BE2C (cell line): ENCODE measurements around the gene PCIF1. TPM values are rescaled to one million over a fixed set of nuclear protein-coding genes. Genes with fewer than 3 reads are reported as not detected.
A peak's percentile ranks its signal among the peaks of the same experiment; 100 is the strongest.

ENCODE experiments used
- DNase-seq: peaks from one replicate; pipeline ENCODE4 v3.0.0-alpha.2; 2020
- H3K27me3 ChIP-seq: fragments of 250-450 bp; sonication (Bioruptor Pico); 2 replicates; pipeline ENCODE4 v1.5.1; 2020; ENCODE audit warnings: mild to moderate bottlenecking
- H3K36me3 ChIP-seq: fragments of 250-450 bp; sonication (Bioruptor Pico); 2 replicates; pipeline ENCODE4 v1.5.1; 2020; ENCODE audit warnings: mild to moderate bottlenecking
- H3K4me1 ChIP-seq: fragments of 250-450 bp; sonication (Bioruptor Pico); 2 replicates; pipeline ENCODE4 v1.5.1; 2020
- H3K4me3 ChIP-seq: 2 replicates; pipeline ENCODE4 v1.5.1; 2011; ENCODE audit warnings: low read depth, low read length
- H3K9me3 ChIP-seq: fragments of 250-450 bp; sonication (Bioruptor Pico); 2 replicates; pipeline ENCODE4 v1.5.1; 2020
- polyA plus RNA-seq: library from polyadenylated mRNA; unstranded; fragments of >200 nt; gene quantifications from one replicate; pipeline ENCODE4 v1.2.1, GENCODE V29; 2012; ENCODE audit warnings: low read depth, missing spikeins; ENCODE audit not compliant: insufficient read length, insufficient read depth
- TF ChIP-seq, protein P1 (sequence below): IDR thresholded peaks from 2 replicates; pipeline ENCODE4 v1.5.1; 2012; ENCODE audit warnings: mild to moderate bottlenecking, low read depth, low read length

Gene PCIF1
- 70.7 TPM for polyA plus RNA-seq

GRCh38 chr20:45934586-45935415, at the start of gene PCIF1:
TSS of gene PCIF1 (plus strand) at chr20:45934683. CDS start at chr20:45939000, 4,317 bp downstream.
- H3K4me3 ChIP-seq: peak within 1 kb of the TSS; percentile 95
- no peaks in the 10 kb centered on the region for H3K9me3 ChIP-seq
- H3K36me3 ChIP-seq: peaks cover 19% of the 10 kb centered on the region
- peak; percentile 98 for DNase-seq
- TF ChIP-seq, protein P1, sequence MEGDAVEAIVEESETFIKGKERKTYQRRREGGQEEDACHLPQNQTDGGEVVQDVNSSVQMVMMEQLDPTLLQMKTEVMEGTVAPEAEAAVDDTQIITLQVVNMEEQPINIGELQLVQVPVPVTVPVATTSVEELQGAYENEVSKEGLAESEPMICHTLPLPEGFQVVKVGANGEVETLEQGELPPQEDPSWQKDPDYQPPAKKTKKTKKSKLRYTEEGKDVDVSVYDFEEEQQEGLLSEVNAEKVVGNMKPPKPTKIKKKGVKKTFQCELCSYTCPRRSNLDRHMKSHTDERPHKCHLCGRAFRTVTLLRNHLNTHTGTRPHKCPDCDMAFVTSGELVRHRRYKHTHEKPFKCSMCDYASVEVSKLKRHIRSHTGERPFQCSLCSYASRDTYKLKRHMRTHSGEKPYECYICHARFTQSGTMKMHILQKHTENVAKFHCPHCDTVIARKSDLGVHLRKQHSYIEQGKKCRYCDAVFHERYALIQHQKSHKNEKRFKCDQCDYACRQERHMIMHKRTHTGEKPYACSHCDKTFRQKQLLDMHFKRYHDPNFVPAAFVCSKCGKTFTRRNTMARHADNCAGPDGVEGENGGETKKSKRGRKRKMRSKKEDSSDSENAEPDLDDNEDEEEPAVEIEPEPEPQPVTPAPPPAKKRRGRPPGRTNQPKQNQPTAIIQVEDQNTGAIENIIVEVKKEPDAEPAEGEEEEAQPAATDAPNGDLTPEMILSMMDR: no peak
- no peaks in the 10 kb centered on the region for H3K4me1 ChIP-seq
- no peaks in the 10 kb centered on the region for H3K27me3 ChIP-seq

DNA sequence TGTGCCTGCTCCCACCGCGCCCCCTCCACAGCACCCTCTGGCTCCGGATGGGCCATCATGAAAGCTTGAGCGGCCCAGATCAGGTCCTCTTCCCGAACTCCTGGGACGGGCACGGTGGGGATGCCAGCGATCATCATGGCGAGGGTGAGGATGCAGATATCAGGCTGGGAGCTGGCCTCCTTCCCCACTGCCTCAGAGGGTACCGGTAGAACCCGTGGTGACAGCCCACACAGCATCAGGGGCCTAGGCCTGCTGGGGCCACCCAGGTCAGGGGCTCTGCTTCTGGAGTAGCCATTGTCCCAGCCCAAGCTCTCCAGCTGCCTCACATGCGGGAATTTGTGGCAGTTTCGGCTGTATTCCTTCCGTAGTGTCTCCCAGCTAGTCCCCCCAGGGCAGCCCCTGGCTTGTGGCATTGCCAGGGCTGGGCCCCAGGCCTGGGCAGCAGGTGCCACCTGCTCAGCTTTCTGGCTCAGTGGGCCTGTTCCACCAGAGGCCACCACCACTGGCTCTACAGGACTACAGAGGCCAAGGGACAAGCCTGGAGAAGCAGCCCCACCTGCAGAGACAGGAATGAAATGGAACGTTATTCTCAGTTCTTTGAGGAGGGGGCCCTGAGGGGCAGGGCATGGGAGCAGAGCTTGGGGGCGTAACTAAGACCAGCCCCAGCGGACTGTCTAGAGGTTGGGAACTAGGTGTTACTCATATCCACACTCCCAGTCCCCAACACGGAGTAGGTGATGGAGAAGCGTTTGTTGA, 47.7 kb upstream of the PCIF1 start:
- Histone ChIP-seq H3K36me3 (peaks cover 20% of the 10 kb centered on the region), H3K4me1 (no peaks in the 10 kb centered on the region), H3K4me3 (no peak overlapping the region), H3K27me3 (no peaks in the 10 kb centered on the region), H3K9me3 (no peaks in the 10 kb centered on the region)
- TF ChIP-seq, protein P1: no peak
- no peak for DNase-seq

DNA sequence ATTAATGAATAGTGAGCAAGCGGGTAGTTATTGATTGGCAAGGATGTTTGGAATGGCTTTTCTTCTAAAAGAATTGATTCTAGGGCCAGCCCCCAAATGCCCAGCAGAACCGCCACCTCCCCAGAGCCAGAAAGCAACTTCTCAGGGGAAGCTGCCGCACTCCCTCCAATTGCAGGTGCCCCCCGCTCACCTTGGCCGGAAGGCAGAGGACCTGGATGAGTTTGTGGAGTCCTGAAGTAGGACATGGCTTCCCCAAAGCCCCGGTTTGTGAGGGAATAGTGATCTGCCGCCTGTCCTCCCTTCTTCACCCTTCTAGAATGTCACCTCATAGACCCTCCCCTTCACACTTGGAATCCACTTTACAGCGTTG, 47.2 kb upstream of the PCIF1 start, which contains the start of gene SPATA25:
Gene SPATA25, minus strand, starts transcription at position 277 of the 370 bp plus-strand sequence. Its CDS starts 32 bp downstream, at position 245.
- DNase-seq: no peak
- H3K4me1 ChIP-seq: no peaks in the 10 kb centered on the region
- no peaks in the 10 kb centered on the region for H3K9me3 ChIP-seq
- TF ChIP-seq, protein P1: no peak
- peaks cover 20% of the 10 kb centered on the region for H3K36me3 ChIP-seq
- H3K4me3 ChIP-seq: no peak within 1 kb of the TSS
- H3K27me3 ChIP-seq: no peaks in the 10 kb centered on the region

- Histone ChIP-seq H3K36me3 (peaks cover 15% of the 10 kb centered on the region), H3K4me3 (no peak overlapping the region)
These were observed 45.8 kb upstream of the PCIF1 start for GRCh38 chr20:45888681-45889080.

DNA sequence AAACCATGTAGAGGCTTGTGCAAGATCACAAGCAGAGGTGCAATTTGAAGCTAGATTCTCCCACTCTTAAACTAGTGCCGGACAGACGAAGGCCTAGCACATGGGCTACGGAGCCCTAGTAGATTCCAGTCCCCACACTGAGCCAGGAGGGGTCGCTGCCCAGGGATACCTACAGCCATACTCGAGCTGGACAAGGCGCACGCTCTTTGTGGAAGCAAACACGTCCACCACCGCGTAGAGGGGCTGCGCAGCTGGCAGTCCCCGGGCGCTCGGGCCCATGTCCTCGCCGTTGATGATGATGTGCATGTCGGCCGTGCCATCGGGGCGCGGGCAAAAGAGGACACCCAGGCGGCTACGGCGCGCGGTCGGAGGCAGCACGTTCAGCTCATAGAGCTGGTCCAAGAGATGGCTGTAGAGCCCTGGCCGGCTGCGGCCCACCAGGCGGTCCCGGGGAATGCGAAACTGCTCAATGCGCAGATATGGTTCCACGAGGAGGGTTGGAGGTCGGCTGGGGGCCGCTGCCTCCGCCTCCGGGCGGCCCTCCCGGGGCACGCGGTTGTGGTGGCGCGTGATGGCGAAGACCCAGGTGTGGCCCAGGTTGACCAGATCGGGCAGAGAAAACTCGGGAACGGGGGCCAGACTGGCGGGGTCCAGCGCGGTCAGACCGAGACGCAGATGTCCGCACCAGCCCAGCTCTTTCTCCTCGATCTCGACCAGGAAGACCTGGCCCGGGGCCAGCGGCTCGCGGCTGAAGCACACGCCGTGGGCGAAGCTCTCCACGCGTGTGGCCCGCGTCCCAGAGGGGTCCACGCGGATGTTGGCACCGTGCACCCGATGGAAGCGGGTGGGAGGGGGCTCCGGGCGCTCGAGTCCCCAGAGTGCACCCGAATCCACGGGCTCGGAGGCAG, 44.2 kb upstream of the PCIF1 start:
- no peaks in the 10 kb centered on the region for H3K9me3 ChIP-seq
- peak; percentile 92 for DNase-seq
- no peaks in the 10 kb centered on the region for H3K27me3 ChIP-seq
- TF ChIP-seq, protein P1: peak; percentile 85
- peaks cover 12% of the 10 kb centered on the region for H3K36me3 ChIP-seq
- H3K4me1 ChIP-seq: no peaks in the 10 kb centered on the region
- H3K4me3 ChIP-seq: peak overlapping the region; percentile 83

More at GRCh38 chr20:45888681-45889080, 45.8 kb upstream of the PCIF1 start:
- Histone ChIP-seq H3K27me3 (no peaks in the 10 kb centered on the region), H3K9me3 (no peaks in the 10 kb centered on the region), H3K4me1 (no peaks in the 10 kb centered on the region)
- no peak for DNase-seq
- TF ChIP-seq, protein P1: no peak
